IPS-18a (cell line): ENCODE measurements around the gene PNPLA6.

Source experiments
- H3K27ac ChIP-seq: one replicate; pipeline ENCODE4 v1.5.1; 2013; ENCODE audit warnings: low read length
- H3K27me3 ChIP-seq: one replicate; pipeline ENCODE4 v1.6.1; 2013; ENCODE audit warnings: mild to moderate bottlenecking, low read length; ENCODE audit not compliant: control insufficient read depth, insufficient read depth
- H3K36me3 ChIP-seq: one replicate; pipeline ENCODE4 v1.6.1; 2013; ENCODE audit warnings: low read depth, low read length; ENCODE audit not compliant: control insufficient read depth
- H3K4me1 ChIP-seq: one replicate; pipeline ENCODE4 v1.6.1; 2013; ENCODE audit warnings: low read depth, low read length; ENCODE audit not compliant: control insufficient read depth
- H3K4me3 ChIP-seq: one replicate; pipeline ENCODE4 v1.5.1; 2013; ENCODE audit warnings: low read length
- H3K9ac ChIP-seq: one replicate; pipeline ENCODE4 v1.6.1; 2013; ENCODE audit warnings: mild to moderate bottlenecking, low read length, moderate library complexity
- H3K9me3 ChIP-seq: one replicate; pipeline ENCODE4 v1.6.1; 2013; ENCODE audit warnings: low read depth, low read length; ENCODE audit not compliant: control insufficient read depth

PNPLA6 gene

GRCh38 chr19:7610491-7611240 is 75.1 kb downstream of the PNPLA6 start:
- H3K9me3 ChIP-seq = no peaks in the 10 kb centered on the region
- peaks cover 5% of the 10 kb centered on the region for H3K36me3 ChIP-seq

More at GRCh38 chr19:7610491-7611240, 75.1 kb downstream of the PNPLA6 start:
- Histone ChIP-seq H3K27me3 (no peaks in the 10 kb centered on the region), H3K9ac (no peak overlapping the region), H3K27ac (no peak overlapping the region), H3K4me3 (no peak overlapping the region), H3K4me1 (no peaks in the 10 kb centered on the region)
